ENCODE measurements around the gene TXNDC17.

The TXNDC17 gene

DNA sequence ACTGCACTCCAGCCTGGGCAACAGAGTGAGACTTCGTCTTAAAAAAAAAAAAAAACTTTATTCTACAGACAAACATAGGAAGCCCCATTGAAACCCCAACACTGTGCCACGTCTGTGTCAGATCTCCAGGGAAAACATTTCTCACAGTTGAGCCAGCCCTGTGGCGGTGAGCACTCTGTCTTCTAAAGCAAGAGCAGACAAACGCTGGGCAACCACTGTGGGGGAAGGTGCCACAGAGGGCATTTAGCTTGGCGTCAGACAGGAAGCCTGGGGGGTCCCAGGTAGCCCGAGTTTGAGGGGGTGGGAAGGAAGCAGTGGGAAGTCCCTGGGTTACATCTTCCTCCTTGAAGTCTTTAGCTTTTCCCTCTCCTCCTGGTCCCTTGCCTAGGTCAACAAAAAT lies 26.7 kb downstream of the TXNDC17 start (continued):
- TF ChIP-seq IKZF3 (tag by site-specific recombination; IDR thresholded peaks at IDR 0.05) (no peak), ZNF157 (tag by site-specific recombination; IDR thresholded peaks at IDR 0.05) (no peak)
- TF ChIP-seq, protein P1, sequence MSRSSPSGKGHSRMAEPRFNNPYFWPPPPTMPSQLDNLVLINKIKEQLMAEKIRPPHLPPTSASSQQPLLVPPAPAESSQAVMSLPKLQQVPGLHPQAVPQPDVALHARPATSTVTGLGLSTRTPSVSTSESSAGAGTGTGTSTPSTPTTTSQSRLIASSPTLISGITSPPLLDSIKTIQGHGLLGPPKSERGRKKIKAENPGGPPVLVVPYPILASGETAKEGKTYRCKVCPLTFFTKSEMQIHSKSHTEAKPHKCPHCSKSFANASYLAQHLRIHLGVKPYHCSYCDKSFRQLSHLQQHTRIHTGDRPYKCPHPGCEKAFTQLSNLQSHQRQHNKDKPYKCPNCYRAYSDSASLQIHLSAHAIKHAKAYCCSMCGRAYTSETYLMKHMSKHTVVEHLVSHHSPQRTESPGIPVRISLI (tag by site-specific recombination; IDR thresholded peaks at IDR 0.05) = no peak

DNA sequence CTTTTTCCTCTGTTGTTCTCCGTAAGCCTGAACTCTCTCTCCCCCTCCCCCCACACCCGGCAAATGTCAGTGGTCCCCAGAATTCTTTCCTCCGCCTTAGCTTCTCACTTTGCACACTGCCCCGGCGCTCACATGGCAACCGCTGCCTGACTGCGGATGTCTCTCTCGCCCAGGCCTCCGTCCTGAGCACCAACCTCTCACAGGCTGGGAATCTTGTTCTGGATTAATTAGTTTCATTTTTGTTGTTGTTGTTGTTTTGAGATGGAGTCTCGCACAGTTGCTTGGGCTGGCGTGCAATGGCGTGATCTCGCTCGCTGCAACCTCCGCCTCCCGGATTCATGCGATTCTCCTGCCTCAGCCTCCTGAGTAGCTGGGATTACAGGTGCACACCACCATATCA lies 27.4 kb downstream of the TXNDC17 start:
- Histone ChIP-seq H3K9me3 (ENCODE audit: control insufficient read depth, insufficient read depth, low read depth, low read length) (no peaks in the 10 kb centered on the region), H3K36me3 (ENCODE audit: control insufficient read depth in 2 of 2, insufficient read depth in 1 of 2, low read length in 2 of 2) (peaks cover 0 to 7% of the 10 kb centered on the region in 2 experiments; a peak in 2 of 3 replicates), H3K4me3 (ENCODE audit: low read depth, low read length) (no peak overlapping the region), H3K27ac (ENCODE audit: extremely low read depth, low read depth, low read length) (no peak overlapping the region), H3K4me1 (ENCODE audit: control insufficient read depth, insufficient read depth, low read length) (no peaks in the 10 kb centered on the region)
- TF ChIP-seq ZNF140 (tag by site-specific recombination; IDR thresholded peaks at IDR 0.05) (no peak), OVOL3 (tag by site-specific recombination; IDR thresholded peaks at IDR 0.05) (no peak), ZNF184 (tag by site-specific recombination; IDR thresholded peaks at IDR 0.05) (no peak), ZNF157 (tag by site-specific recombination; IDR thresholded peaks at IDR 0.05) (no peak), ZNF335 (tag by site-specific recombination; conservative IDR thresholded peaks at IDR 0.05) (no peak)
- CTCF ChIA-PET = interaction anchor here (0.6 to 3.2 kb wide), 6 partner anchors 122 to 469 kb away, joined by 3 to 72 read pairs (median 8); no protein-coding TSS in a partner anchor
- POLR2A ChIA-PET = interaction anchor here (0.9 kb wide), 1 partner anchor 27 kb away, joined by 3 read pairs; no protein-coding TSS in a partner anchor

DNA sequence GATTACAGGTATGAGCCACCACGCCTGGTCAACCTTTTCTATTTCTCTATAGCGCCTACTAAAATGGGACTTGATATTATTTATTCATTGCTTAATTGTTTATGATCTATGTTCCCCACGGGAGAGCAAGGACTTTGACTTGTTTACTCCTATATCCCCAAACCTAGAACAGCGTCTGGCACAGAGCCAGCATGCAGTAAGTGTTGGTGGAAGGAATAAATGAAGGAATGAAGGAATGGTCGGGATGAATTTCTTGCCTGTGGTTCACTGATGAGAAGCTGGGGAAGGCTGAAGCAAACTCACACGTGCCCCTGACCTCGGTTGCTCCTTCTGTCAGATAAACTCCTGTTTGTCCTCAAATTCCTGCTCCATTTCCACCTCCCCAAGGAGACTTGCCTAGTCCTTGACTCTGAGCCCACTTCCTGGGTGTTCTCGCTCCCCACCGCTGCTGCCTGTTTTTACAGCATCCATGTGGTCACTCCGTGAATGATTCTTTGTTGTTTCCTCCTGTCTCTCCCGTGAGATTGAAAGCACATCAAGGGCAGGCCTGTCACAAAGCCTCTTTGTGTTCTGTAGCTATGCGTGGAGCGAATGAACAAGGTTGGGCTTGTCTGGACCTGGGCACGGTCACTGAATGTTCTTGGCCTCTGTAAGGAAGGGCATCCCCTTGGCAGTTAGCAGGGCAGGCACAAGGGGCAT lies 28.0 kb downstream of the TXNDC17 start:
- Histone ChIP-seq H3K4me3 (ENCODE audit: low read depth, low read length) (no peak overlapping the region), H3K27ac (ENCODE audit: extremely low read depth, low read depth, low read length) (no peak overlapping the region), H3K36me3 (ENCODE audit: control insufficient read depth in 2 of 2, insufficient read depth in 1 of 2, low read length in 2 of 2) (peaks cover 0 to 7% of the 10 kb centered on the region in 2 experiments; a peak in 2 of 3 replicates), H3K9me3 (ENCODE audit: control insufficient read depth, insufficient read depth, low read depth, low read length) (no peaks in the 10 kb centered on the region), H3K4me1 (ENCODE audit: control insufficient read depth, insufficient read depth, low read length) (no peaks in the 10 kb centered on the region)
- no peak for TF ChIP-seq ZNF518A (tag by site-specific recombination; conservative IDR thresholded peaks at IDR 0.05; ENCODE audit: low read depth)
- no peak for TF ChIP-seq HOXC10 (CRISPR knock-in tag; IDR thresholded peaks at IDR 0.05)
- TF ChIP-seq KLF9 (tag by site-specific recombination; IDR thresholded peaks at IDR 0.05; ENCODE audit: low read depth) = no peak
- TF ChIP-seq ZSCAN30 (tag by site-specific recombination; IDR thresholded peaks at IDR 0.05) = no peak
- no peak for TF ChIP-seq ZNF221 (tag by site-specific recombination; IDR thresholded peaks at IDR 0.05; ENCODE audit: borderline replicate concordance)
- no peak for TF ChIP-seq ZNF335 (tag by site-specific recombination; conservative IDR thresholded peaks at IDR 0.05)
- POLR2A ChIA-PET = no interaction called here
- CTCF ChIA-PET = interaction anchor here (0.6 to 1.7 kb wide), 6 partner anchors 30 to 353 kb away, joined by 3 to 8 read pairs (median 4); no protein-coding TSS in a partner anchor
